Measurements from ENCODE around the gene LDOC1.

Gene LDOC1

DNA sequence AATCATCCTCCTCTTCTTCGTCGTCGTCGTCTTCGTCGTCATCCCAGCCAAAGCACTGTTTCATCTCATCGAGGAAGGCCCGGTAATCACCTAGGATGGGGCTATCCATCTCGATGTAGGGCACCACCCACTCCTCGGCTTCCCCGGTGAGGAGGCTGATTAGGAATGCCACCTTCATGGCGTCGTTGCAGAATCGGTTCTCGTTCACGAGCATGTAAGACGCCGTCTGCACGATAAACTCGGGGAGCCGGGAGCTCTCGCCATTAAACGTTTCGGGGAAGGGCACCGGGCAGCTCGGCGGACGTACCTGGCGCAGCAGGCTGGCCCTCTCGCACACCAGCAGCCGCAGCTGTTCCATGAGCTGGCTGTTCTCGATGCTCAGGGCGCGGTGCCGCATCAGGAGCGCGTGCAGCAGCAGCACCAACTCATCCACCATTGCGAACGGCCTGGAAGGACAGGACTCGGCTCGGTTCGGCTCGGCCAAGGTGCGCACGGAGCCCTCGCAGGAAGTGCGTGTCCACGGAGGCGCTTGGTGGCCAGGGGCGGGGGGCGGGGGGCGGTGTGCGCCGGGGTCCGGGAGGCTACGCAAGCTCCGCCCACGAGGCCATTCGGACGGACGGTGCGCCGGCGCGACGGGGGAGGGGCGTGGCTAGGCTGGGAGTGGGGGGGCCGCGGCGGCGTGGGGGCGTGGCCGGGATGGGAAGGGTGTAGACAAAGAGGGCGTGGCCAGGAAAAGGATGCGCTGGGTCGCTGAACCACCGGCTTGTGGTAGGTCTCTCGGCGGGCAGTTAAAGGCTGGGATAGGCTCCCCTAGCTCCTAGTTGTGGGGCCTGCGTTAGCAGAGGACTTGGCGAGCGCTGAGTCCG, at the start of gene LDOC1:
LDOC1 (minus strand) TSS at position 544 of the 866 bp plus-strand sequence; CDS start at position 436, 108 bp downstream.
- TF ChIP-seq EP300 (IDR thresholded peaks at IDR 0.05; ENCODE audit: borderline replicate concordance): no peak
- TF ChIP-seq, protein P1, sequence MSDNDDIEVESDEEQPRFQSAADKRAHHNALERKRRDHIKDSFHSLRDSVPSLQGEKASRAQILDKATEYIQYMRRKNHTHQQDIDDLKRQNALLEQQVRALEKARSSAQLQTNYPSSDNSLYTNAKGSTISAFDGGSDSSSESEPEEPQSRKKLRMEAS (IDR thresholded peaks at IDR 0.05): peak; percentile 75
- no peak for TF ChIP-seq TAF1 (IDR thresholded peaks at IDR 0.05; ENCODE audit: low read depth)
- no peak for TF ChIP-seq ZBTB7A (IDR thresholded peaks at IDR 0.05; ENCODE audit: low read depth)
- no peak for TF ChIP-seq FOXM1 (IDR thresholded peaks at IDR 0.05; ENCODE audit: borderline replicate concordance, low read depth)
- no peak for TF ChIP-seq CEBPB (IDR thresholded peaks at IDR 0.05)

DNA sequence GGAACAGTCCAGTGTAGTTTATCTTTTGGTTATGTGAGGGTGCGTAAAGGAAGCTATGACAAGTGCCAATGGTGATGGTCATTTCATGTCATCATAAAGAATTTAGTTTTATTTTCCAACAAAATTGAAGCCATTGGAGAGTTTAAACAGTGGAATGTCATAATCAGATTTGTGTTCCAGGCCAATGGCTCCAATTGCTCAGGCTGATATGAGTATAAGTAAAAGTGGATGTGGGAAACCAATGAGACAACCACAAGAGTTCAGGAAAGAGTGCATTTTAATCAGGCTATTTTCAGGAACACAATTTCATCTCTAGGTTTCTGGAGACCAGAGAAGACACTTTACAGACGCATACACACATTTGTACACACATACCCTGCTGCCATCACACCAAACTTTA, 44.7 kb upstream of the LDOC1 start:
- TF ChIP-seq, protein P1 (IDR thresholded peaks at IDR 0.05): no peak
- TF ChIP-seq EGR1 (IDR thresholded peaks at IDR 0.05): no peak
- TF ChIP-seq, protein P2, sequence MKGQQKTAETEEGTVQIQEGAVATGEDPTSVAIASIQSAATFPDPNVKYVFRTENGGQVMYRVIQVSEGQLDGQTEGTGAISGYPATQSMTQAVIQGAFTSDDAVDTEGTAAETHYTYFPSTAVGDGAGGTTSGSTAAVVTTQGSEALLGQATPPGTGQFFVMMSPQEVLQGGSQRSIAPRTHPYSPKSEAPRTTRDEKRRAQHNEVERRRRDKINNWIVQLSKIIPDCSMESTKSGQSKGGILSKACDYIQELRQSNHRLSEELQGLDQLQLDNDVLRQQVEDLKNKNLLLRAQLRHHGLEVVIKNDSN (IDR thresholded peaks at IDR 0.05): no peak
- no peak for TF ChIP-seq FOXM1 (IDR thresholded peaks at IDR 0.05; ENCODE audit: borderline replicate concordance, low read depth)
- TF ChIP-seq TCF12 (IDR thresholded peaks at IDR 0.05; ENCODE audit: low read depth): no peak
- TF ChIP-seq CREB1 (IDR thresholded peaks at IDR 0.05; ENCODE audit: low read depth): no peak
- no peak for TF ChIP-seq EP300 (IDR thresholded peaks at IDR 0.05; ENCODE audit: borderline replicate concordance)
- TF ChIP-seq RAD21 (IDR thresholded peaks at IDR 0.05; ENCODE audit: low read depth): no peak
- no peak for TF ChIP-seq CEBPB (IDR thresholded peaks at IDR 0.05)
- TF ChIP-seq NFIC (IDR thresholded peaks at IDR 0.05): no peak
- no peak for TF ChIP-seq YY1 (IDR thresholded peaks at IDR 0.05; ENCODE audit: low read depth)

DNA sequence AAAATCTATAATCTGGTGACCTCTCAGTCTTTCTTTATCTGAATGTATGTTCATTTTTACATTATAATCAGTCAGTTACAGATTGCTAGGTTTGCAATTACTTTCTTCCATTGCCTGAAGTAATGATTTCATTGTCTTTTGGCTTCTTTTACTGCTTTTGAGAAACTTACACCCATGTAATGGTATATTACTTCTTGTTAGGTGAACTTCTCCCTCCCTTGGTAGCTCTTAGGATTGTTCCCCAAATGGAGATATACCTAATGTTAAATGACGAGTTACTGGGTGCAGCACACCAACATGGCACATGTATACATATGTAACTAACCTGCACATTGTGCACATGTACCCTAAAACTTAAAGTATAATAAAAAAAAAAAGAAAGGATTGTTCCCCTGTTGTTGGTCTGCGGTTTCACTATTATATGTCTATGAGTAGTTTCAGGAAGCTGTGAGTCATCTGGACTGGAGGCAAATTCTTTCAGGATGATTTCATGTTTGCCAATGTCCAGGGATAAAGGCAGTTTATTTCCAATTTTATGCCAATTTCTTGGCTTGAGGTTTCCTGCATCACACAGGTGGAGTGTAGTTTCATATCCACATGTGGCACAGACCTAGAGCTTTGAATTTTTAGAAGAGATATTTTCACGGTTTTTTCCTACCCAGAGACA, 43.5 kb upstream of the LDOC1 start:
- TF ChIP-seq, protein P2 (IDR thresholded peaks at IDR 0.05): no peak
- TF ChIP-seq NFIC (IDR thresholded peaks at IDR 0.05) (no peak), TEAD4 (IDR thresholded peaks at IDR 0.05) (no peak), EGR1 (IDR thresholded peaks at IDR 0.05) (no peak), TAF1 (IDR thresholded peaks at IDR 0.05; ENCODE audit: low read depth) (no peak), CREB1 (IDR thresholded peaks at IDR 0.05; ENCODE audit: low read depth) (no peak), TCF12 (IDR thresholded peaks at IDR 0.05; ENCODE audit: low read depth) (no peak), YY1 (IDR thresholded peaks at IDR 0.05; ENCODE audit: low read depth) (no peak), EP300 (IDR thresholded peaks at IDR 0.05; ENCODE audit: borderline replicate concordance) (no peak), FOXM1 (IDR thresholded peaks at IDR 0.05; ENCODE audit: borderline replicate concordance, low read depth) (no peak), CEBPB (IDR thresholded peaks at IDR 0.05) (no peak), ZBTB7A (IDR thresholded peaks at IDR 0.05; ENCODE audit: low read depth) (no peak)
- TF ChIP-seq, protein P3, sequence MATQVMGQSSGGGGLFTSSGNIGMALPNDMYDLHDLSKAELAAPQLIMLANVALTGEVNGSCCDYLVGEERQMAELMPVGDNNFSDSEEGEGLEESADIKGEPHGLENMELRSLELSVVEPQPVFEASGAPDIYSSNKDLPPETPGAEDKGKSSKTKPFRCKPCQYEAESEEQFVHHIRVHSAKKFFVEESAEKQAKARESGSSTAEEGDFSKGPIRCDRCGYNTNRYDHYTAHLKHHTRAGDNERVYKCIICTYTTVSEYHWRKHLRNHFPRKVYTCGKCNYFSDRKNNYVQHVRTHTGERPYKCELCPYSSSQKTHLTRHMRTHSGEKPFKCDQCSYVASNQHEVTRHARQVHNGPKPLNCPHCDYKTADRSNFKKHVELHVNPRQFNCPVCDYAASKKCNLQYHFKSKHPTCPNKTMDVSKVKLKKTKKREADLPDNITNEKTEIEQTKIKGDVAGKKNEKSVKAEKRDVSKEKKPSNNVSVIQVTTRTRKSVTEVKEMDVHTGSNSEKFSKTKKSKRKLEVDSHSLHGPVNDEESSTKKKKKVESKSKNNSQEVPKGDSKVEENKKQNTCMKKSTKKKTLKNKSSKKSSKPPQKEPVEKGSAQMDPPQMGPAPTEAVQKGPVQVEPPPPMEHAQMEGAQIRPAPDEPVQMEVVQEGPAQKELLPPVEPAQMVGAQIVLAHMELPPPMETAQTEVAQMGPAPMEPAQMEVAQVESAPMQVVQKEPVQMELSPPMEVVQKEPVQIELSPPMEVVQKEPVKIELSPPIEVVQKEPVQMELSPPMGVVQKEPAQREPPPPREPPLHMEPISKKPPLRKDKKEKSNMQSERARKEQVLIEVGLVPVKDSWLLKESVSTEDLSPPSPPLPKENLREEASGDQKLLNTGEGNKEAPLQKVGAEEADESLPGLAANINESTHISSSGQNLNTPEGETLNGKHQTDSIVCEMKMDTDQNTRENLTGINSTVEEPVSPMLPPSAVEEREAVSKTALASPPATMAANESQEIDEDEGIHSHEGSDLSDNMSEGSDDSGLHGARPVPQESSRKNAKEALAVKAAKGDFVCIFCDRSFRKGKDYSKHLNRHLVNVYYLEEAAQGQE (IDR thresholded peaks at IDR 0.05; ENCODE audit: low read depth): no peak

DNA sequence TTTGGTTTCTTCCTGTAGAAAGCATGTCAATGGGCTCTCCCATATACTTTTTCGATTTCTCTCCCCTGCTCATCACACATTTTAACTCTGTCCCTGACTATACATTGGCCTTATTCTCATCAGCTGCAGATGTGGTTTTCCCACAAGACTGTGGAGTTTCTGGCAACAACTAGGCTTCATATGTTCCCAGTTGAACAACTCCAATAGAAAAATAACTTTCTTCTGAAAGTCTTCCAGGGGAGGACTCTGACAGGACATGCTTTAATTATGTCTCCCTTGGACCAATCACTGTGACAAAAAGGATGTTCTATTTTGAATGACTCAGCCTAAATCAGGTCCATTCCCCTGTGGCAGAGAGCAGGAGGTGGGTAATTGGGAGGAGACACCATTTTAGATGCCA, 37.3 kb upstream of the LDOC1 start:
- TF ChIP-seq EP300 (IDR thresholded peaks at IDR 0.05; ENCODE audit: borderline replicate concordance): no peak
- no peak for TF ChIP-seq YY1 (IDR thresholded peaks at IDR 0.05; ENCODE audit: low read depth)
- TF ChIP-seq TAF1 (IDR thresholded peaks at IDR 0.05; ENCODE audit: low read depth): no peak
- no peak for TF ChIP-seq FOXM1 (IDR thresholded peaks at IDR 0.05; ENCODE audit: borderline replicate concordance, low read depth)
- TF ChIP-seq, protein P1 (IDR thresholded peaks at IDR 0.05): no peak
- TF ChIP-seq CEBPB (IDR thresholded peaks at IDR 0.05): no peak
- TF ChIP-seq, protein P3 (IDR thresholded peaks at IDR 0.05; ENCODE audit: low read depth): no peak
- no peak for TF ChIP-seq CREB1 (IDR thresholded peaks at IDR 0.05; ENCODE audit: low read depth)
- TF ChIP-seq EGR1 (IDR thresholded peaks at IDR 0.05): no peak
- TF ChIP-seq RAD21 (IDR thresholded peaks at IDR 0.05; ENCODE audit: low read depth): no peak

DNA sequence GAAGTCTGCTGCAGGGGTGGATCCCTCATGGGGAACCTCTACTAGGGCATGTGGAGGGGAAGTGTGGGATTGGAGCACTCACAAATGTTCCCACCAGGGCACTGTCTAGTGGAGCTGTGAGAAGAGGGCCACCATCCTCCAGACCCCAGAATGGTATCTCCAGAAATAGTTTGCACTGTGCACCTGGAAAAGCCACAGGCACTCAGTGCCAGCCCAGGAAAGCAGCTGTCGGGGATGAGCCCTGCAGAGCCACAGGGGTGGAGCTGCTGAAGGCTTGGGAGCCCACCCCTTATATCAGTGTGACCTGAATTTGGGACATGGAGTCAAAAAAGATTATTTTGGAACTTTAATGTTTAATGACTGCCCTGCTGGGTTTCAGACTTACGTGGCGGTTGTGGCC, 25.0 kb upstream of the LDOC1 start:
- TF ChIP-seq EP300 (IDR thresholded peaks at IDR 0.05; ENCODE audit: borderline replicate concordance): no peak
- no peak for TF ChIP-seq TEAD4 (IDR thresholded peaks at IDR 0.05)
- no peak for TF ChIP-seq ZBTB7A (IDR thresholded peaks at IDR 0.05; ENCODE audit: low read depth)
- TF ChIP-seq, protein P3 (IDR thresholded peaks at IDR 0.05; ENCODE audit: low read depth): no peak
- TF ChIP-seq, protein P1 (IDR thresholded peaks at IDR 0.05): no peak
- TF ChIP-seq EGR1 (IDR thresholded peaks at IDR 0.05): no peak
- TF ChIP-seq RAD21 (IDR thresholded peaks at IDR 0.05; ENCODE audit: low read depth): no peak
- no peak for TF ChIP-seq CEBPB (IDR thresholded peaks at IDR 0.05)
- no peak for TF ChIP-seq NFIC (IDR thresholded peaks at IDR 0.05)
- no peak for TF ChIP-seq TAF1 (IDR thresholded peaks at IDR 0.05; ENCODE audit: low read depth)
- TF ChIP-seq YY1 (IDR thresholded peaks at IDR 0.05; ENCODE audit: low read depth): no peak
- no peak for TF ChIP-seq CREB1 (IDR thresholded peaks at IDR 0.05; ENCODE audit: low read depth)
- TF ChIP-seq TCF12 (IDR thresholded peaks at IDR 0.05; ENCODE audit: low read depth): no peak
